A549 (cell line): ENCODE results near the gene USP12. TPM values are rescaled to one million over a fixed set of nuclear protein-coding genes. Genes with fewer than 3 reads are reported as not detected.

Experiments used
- ATAC-seq, 2 experiments: fragments of 200-7000 bp in 1 of 2; fragments of >200 bp in 1 of 2; cut with Nextera tagmentation in 1 of 2; cut with Tn5 transposase in 1 of 2; 3 replicates each; pipeline versions ENCODE4 v1.8.0 to v1.9.1; 2018 to 2020; ENCODE audit warnings: mild to moderate bottlenecking in 1 of 2, moderate library complexity in 1 of 2
- CTCF ChIA-PET: fragments of 300-600 bp; sonication (Branson Sonifier 250); formaldehyde crosslinking; extraction: SDS; loops from one replicate; lab custom pipeline; 2021; ENCODE audit warnings: antibody characterized with exemption, inconsistent platforms; lab: Yijun Ruan, JAX
- POLR2A ChIA-PET: fragments of 350-600 bp; formaldehyde crosslinking; extraction: SDS; loops from one replicate; lab custom pipeline; 2021; ENCODE audit warnings: antibody characterized with exemption, inconsistent platforms; lab: Yijun Ruan, JAX
- DNase-seq, 2 experiments: peaks; one replicate each; pipeline versions ENCODE4 v3.0.0 to v3.0.0-alpha.2; 2011 to 2016; ENCODE audit warnings: low read depth in 1 of 2, low spot score in 1 of 2
- FAIRE-seq: peaks from 2 replicates; lab custom pipeline; 2011; peaks lifted over from hg19 to GRCh38; lab: Jason Lieb, UNC
- H3K27ac ChIP-seq, 2 experiments: fragments of >200 bp; sonication (Bioruptor Twin); formaldehyde crosslinking; 3 replicates each; pipeline ENCODE4 v1.5.1; 2016 to 2017
- H3K4me1 ChIP-seq: fragments of >200 bp; sonication (Bioruptor Twin); formaldehyde crosslinking; 3 replicates; pipeline ENCODE4 v1.6.1; 2016
- H3K4me2 ChIP-seq: fragments of >200 bp; sonication (Bioruptor Twin); formaldehyde crosslinking; 3 replicates; pipeline ENCODE4 v1.6.1; 2016
- H3K4me3 ChIP-seq: fragments of >200 bp; sonication (Bioruptor Twin); formaldehyde crosslinking; 3 replicates; pipeline ENCODE4 v1.5.1; 2016
- H3K9me3 ChIP-seq: fragments of >200 bp; sonication (Bioruptor Twin); formaldehyde crosslinking; 3 replicates; pipeline ENCODE4 v1.6.1; 2016
- ATOH8 ChIP-seq: fragments of 250-450 bp; sonication (Bioruptor Pico); IDR thresholded peaks from 2 replicates; pipeline ENCODE4 v1.5.0; 2020; ENCODE audit warnings: low read depth, mild to moderate bottlenecking, moderate library complexity
- BHLHE40 ChIP-seq: IDR thresholded peaks from 2 replicates; pipeline ENCODE4 v1.6.1; 2012; ENCODE audit warnings: low read depth, low read length, inconsistent platforms
- CEBPB ChIP-seq, 2 experiments: fragments of >200 bp in 1 of 2; sonication (Bioruptor Twin) in 1 of 2; formaldehyde crosslinking in 1 of 2; IDR thresholded peaks; 2 replicates each; pipeline ENCODE4 v1.6.1; 2012 to 2016
- CHD2 ChIP-seq: fragments of 150-350 bp; IDR thresholded peaks from 2 replicates; pipeline ENCODE4 v1.6.1; 2014; ENCODE audit warnings: low read length; ENCODE audit not compliant: partially characterized antibody
- CHD4 ChIP-seq: fragments of 200-600 bp; sonication (generic); IDR thresholded peaks from 2 replicates; pipeline ENCODE4 v1.6.1; 2016; ENCODE audit warnings: antibody characterized with exemption, mild to moderate bottlenecking, borderline replicate concordance
- ELK1 ChIP-seq: fragments of 150-350 bp; IDR thresholded peaks from 2 replicates; pipeline ENCODE4 v1.6.1; 2014; ENCODE audit warnings: low read depth, mild to moderate bottlenecking, low read length
- FOSL2 ChIP-seq, 2 experiments: fragments of 450-650 bp in 1 of 2; fragments of >200 bp in 1 of 2; sonication (Bioruptor Twin) in 1 of 2; formaldehyde crosslinking; IDR thresholded peaks; 2 replicates each; pipeline versions ENCODE4 v1.5.0 to v1.6.1; 2016 to 2020; ENCODE audit warnings: mild to moderate bottlenecking in 1 of 2, moderate library complexity in 1 of 2
- FOXS1 ChIP-seq: fragments of 250-450 bp; sonication (Bioruptor Pico); IDR thresholded peaks from 2 replicates; pipeline ENCODE4 v1.5.0; 2020; ENCODE audit warnings: mild to moderate bottlenecking, moderate library complexity
- HDAC2 ChIP-seq: fragments of 200-600 bp; sonication (generic); IDR thresholded peaks from 2 replicates; pipeline ENCODE4 v1.6.1; 2016
- JUN ChIP-seq, 2 experiments: fragments of >200 bp; sonication (Bioruptor Twin); formaldehyde crosslinking; IDR thresholded peaks; 2 replicates in 1 of 2; 3 replicates in 1 of 2; pipeline ENCODE4 v1.6.1; 2016 to 2017
- KDM1A ChIP-seq: fragments of 200-600 bp; sonication (generic); IDR thresholded peaks from 2 replicates; pipeline ENCODE4 v1.6.1; 2016; ENCODE audit warnings: low read depth, mild to moderate bottlenecking
- KDM5A ChIP-seq: fragments of 200-600 bp; sonication (generic); IDR thresholded peaks from 2 replicates; pipeline ENCODE4 v1.6.1; 2016; ENCODE audit warnings: antibody characterized with exemption, mild to moderate bottlenecking
- MAFK ChIP-seq: fragments of 450-650 bp; IDR thresholded peaks from 2 replicates; pipeline ENCODE4 v1.6.1; 2014; ENCODE audit not compliant: partially characterized antibody
- MYC ChIP-seq: IDR thresholded peaks from 2 replicates; pipeline ENCODE4 v1.6.1; 2012; ENCODE audit warnings: mild to moderate bottlenecking, inconsistent platforms, low read length, improper control_type of control experiment, borderline replicate concordance
- NFE2L2 ChIP-seq: fragments of 150-350 bp; conservative IDR thresholded peaks from 2 replicates; pipeline ENCODE4 v1.6.1; 2014; ENCODE audit warnings: low read length
- NR3C1 ChIP-seq: fragments of >200 bp; sonication (Bioruptor Twin); formaldehyde crosslinking; IDR thresholded peaks from 3 replicates; pipeline ENCODE4 v1.6.1; 2017
- POLR2A ChIP-seq: IDR thresholded peaks from 2 replicates; pipeline ENCODE4 v1.6.1; 2012; ENCODE audit warnings: mild to moderate bottlenecking, low read length
- POLR2AphosphoS2 ChIP-seq: conservative IDR thresholded peaks from 2 replicates; pipeline ENCODE4 v1.6.1; 2012; ENCODE audit warnings: low read length, improper control_type of control experiment, inconsistent platforms
- RAD21 ChIP-seq, 2 experiments: fragments of >200 bp in 1 of 2; sonication (Bioruptor Twin) in 1 of 2; formaldehyde crosslinking in 1 of 2; IDR thresholded peaks in 1 of 2; conservative IDR thresholded peaks in 1 of 2; 2 replicates in 1 of 2; 3 replicates in 1 of 2; pipeline ENCODE4 v1.6.1; 2012 to 2018; ENCODE audit warnings: inconsistent platforms in 1 of 2
- RARB ChIP-seq: fragments of 250-450 bp; sonication (Bioruptor Pico); IDR thresholded peaks from 2 replicates; pipeline ENCODE4 v1.8.0; 2021; ENCODE audit warnings: mild to moderate bottlenecking, moderate library complexity
- RCOR1 ChIP-seq: fragments of 150-350 bp; IDR thresholded peaks from 2 replicates; pipeline ENCODE4 v1.6.1; 2014; ENCODE audit warnings: antibody characterized with exemption, low read length, low read depth
- RNF2 ChIP-seq: fragments of 200-600 bp; sonication (generic); IDR thresholded peaks from 2 replicates; pipeline ENCODE4 v1.6.1; 2016; ENCODE audit warnings: low read depth, mild to moderate bottlenecking, antibody characterized with exemption, moderate library complexity, borderline replicate concordance
- TFCP2L1 ChIP-seq: fragments of 250-450 bp; sonication (Bioruptor Pico); IDR thresholded peaks from 2 replicates; pipeline ENCODE4 v1.5.0; 2021; ENCODE audit warnings: mild to moderate bottlenecking
- ZC3H11A ChIP-seq: fragments of 450-650 bp; IDR thresholded peaks from 2 replicates; pipeline ENCODE4 v1.6.1; 2014; ENCODE audit warnings: antibody characterized with exemption, mild to moderate bottlenecking
- ZSCAN20 ChIP-seq: fragments of 250-450 bp; sonication (Bioruptor Pico); IDR thresholded peaks from 2 replicates; pipeline ENCODE4 v1.8.0; 2022; ENCODE audit warnings: mild to moderate bottlenecking, moderate library complexity
- WGBS: methylation state at CpG from one replicate; pipeline ENCODE4 v1.1.6; 2017; ENCODE audit errors: missing lambda C conversion rate; 5-methylcytosine and 5-hydroxymethylcytosine counted together
- polyA plus RNA-seq, 4 experiments: library from polyadenylated mRNA; depleted of rRNA in 3 of 4; stranded (reverse); fragments of >200 nt; fragmentation: RNase III in 1 of 4; extraction: RNeasy Plus Mini Kit Qiagen cat#74134 plus additional on column Dnase treatment in 1 of 4; gene quantifications; 2 replicates in 3 of 4; 3 replicates in 1 of 4; pipeline ENCODE4 v1.2.3, GENCODE V29; 2011 to 2017
- TF ChIP-seq, protein P1 (sequence below): fragments of >200 bp; sonication (Bioruptor Twin); formaldehyde crosslinking; IDR thresholded peaks from 3 replicates; pipeline ENCODE4 v1.6.1; 2016
- TF ChIP-seq, protein P2 (sequence below): fragments of 200-600 bp; sonication (generic); IDR thresholded peaks from 2 replicates; pipeline ENCODE4 v1.6.1; 2016; ENCODE audit warnings: antibody characterized with exemption, mild to moderate bottlenecking, moderate library complexity
- TF ChIP-seq, protein P3 (sequence below): fragments of >200 bp; sonication (Bioruptor Twin); formaldehyde crosslinking; IDR thresholded peaks from 3 replicates; pipeline ENCODE4 v1.5.1; 2016
- TF ChIP-seq, protein P4 (sequence below): IDR thresholded peaks from 2 replicates; pipeline ENCODE4 v1.6.1; 2012
- TF ChIP-seq, protein P5 (sequence below): fragments of >200 bp; sonication (Bioruptor Twin); formaldehyde crosslinking; IDR thresholded peaks from 2 replicates; pipeline ENCODE4 v1.6.1; 2016

Gene USP12
- polyA plus RNA-seq, 2 of the 4 experiments (the other 2 are of a cell fraction), result 19.1 to 21.2 TPM

GRCh38 chr13:27097691-27098090 is 73.9 kb downstream of the USP12 start:
- no peak overlapping the region for H3K4me3 ChIP-seq
- H3K9me3 ChIP-seq, result no peaks in the 10 kb centered on the region
- H3K4me1 ChIP-seq, result no peaks in the 10 kb centered on the region
- no peak overlapping the region for H3K27ac ChIP-seq
- no peak for DNase-seq
- no peak for FAIRE-seq
- no peak for ATAC-seq
- H3K4me2 ChIP-seq, result no peak overlapping the region
- POLR2A ChIA-PET, result no interaction called here
- TF ChIP-seq RARB (CRISPR knock-in tag) (no peak), JUN (IDR thresholded peaks at IDR 0.05) (no peak), POLR2AphosphoS2 (no peak), CHD4 (no peak), FOSL2 (IDR thresholded peaks at IDR 0.05) (no peak), FOSL2 (CRISPR knock-in tag; IDR thresholded peaks at IDR 0.05) (no peak), KDM5A (no peak), FOXS1 (no peak), CHD2 (no peak), MAFK (no peak), ELK1 (no peak), ZC3H11A (no peak), RAD21 (conservative IDR thresholded peaks at IDR 0.05 in 1 of 2, IDR thresholded peaks at IDR 0.05 in 1 of 2) (no peak), CEBPB (IDR thresholded peaks at IDR 0.05) (no peak), NR3C1 (no peak)
- TF ChIP-seq, protein P1, sequence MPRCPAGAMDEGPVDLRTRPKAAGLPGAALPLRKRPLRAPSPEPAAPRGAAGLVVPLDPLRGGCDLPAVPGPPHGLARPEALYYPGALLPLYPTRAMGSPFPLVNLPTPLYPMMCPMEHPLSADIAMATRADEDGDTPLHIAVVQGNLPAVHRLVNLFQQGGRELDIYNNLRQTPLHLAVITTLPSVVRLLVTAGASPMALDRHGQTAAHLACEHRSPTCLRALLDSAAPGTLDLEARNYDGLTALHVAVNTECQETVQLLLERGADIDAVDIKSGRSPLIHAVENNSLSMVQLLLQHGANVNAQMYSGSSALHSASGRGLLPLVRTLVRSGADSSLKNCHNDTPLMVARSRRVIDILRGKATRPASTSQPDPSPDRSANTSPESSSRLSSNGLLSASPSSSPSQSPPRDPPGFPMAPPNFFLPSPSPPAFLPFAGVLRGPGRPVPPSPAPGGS, result no peak
- TF ChIP-seq, protein P2, sequence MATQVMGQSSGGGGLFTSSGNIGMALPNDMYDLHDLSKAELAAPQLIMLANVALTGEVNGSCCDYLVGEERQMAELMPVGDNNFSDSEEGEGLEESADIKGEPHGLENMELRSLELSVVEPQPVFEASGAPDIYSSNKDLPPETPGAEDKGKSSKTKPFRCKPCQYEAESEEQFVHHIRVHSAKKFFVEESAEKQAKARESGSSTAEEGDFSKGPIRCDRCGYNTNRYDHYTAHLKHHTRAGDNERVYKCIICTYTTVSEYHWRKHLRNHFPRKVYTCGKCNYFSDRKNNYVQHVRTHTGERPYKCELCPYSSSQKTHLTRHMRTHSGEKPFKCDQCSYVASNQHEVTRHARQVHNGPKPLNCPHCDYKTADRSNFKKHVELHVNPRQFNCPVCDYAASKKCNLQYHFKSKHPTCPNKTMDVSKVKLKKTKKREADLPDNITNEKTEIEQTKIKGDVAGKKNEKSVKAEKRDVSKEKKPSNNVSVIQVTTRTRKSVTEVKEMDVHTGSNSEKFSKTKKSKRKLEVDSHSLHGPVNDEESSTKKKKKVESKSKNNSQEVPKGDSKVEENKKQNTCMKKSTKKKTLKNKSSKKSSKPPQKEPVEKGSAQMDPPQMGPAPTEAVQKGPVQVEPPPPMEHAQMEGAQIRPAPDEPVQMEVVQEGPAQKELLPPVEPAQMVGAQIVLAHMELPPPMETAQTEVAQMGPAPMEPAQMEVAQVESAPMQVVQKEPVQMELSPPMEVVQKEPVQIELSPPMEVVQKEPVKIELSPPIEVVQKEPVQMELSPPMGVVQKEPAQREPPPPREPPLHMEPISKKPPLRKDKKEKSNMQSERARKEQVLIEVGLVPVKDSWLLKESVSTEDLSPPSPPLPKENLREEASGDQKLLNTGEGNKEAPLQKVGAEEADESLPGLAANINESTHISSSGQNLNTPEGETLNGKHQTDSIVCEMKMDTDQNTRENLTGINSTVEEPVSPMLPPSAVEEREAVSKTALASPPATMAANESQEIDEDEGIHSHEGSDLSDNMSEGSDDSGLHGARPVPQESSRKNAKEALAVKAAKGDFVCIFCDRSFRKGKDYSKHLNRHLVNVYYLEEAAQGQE, result no peak
- CTCF ChIA-PET, result no interaction called here

DNA sequence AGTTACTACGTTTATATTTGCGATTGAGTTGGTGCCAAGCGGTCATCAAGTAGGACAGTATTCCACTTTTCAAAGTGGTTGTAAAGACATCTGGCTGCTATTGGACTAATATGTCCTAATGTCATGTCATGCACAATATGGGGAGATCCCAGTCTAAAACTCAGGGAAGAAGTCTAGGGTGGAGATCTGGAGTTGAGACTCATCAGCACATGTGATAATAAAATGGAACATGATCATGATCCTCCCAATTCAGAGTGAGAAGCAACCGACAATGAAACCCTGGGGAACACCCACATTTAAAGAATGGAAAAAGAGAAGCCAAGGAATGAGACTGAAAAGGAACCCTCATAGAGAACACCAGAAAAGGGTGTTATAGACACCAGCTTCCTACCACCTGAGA is 80.2 kb downstream of the USP12 start:
- no peak for FAIRE-seq

More for the DNA sequence above, 80.2 kb downstream of the USP12 start:
- no peak for ATAC-seq
- H3K4me2 ChIP-seq, result no peak overlapping the region
- TF ChIP-seq MYC (no peak), KDM1A (no peak), ZSCAN20 (CRISPR knock-in tag) (no peak), TFCP2L1 (CRISPR knock-in tag) (no peak), BHLHE40 (no peak), RNF2 (no peak), MAFK (no peak), RCOR1 (no peak), HDAC2 (no peak), ATOH8 (CRISPR knock-in tag) (no peak), CEBPB (IDR thresholded peaks at IDR 0.05) (no peak), FOXS1 (no peak), KDM5A (no peak), POLR2A (no peak), NFE2L2 (no peak)
- TF ChIP-seq, protein P3, sequence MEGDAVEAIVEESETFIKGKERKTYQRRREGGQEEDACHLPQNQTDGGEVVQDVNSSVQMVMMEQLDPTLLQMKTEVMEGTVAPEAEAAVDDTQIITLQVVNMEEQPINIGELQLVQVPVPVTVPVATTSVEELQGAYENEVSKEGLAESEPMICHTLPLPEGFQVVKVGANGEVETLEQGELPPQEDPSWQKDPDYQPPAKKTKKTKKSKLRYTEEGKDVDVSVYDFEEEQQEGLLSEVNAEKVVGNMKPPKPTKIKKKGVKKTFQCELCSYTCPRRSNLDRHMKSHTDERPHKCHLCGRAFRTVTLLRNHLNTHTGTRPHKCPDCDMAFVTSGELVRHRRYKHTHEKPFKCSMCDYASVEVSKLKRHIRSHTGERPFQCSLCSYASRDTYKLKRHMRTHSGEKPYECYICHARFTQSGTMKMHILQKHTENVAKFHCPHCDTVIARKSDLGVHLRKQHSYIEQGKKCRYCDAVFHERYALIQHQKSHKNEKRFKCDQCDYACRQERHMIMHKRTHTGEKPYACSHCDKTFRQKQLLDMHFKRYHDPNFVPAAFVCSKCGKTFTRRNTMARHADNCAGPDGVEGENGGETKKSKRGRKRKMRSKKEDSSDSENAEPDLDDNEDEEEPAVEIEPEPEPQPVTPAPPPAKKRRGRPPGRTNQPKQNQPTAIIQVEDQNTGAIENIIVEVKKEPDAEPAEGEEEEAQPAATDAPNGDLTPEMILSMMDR, result no peak
- TF ChIP-seq, protein P4, sequence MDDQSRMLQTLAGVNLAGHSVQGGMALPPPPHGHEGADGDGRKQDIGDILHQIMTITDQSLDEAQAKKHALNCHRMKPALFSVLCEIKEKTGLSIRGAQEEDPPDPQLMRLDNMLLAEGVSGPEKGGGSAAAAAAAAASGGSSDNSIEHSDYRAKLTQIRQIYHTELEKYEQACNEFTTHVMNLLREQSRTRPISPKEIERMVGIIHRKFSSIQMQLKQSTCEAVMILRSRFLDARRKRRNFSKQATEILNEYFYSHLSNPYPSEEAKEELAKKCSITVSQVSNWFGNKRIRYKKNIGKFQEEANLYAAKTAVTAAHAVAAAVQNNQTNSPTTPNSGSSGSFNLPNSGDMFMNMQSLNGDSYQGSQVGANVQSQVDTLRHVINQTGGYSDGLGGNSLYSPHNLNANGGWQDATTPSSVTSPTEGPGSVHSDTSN, result no peak
- TF ChIP-seq, protein P5, sequence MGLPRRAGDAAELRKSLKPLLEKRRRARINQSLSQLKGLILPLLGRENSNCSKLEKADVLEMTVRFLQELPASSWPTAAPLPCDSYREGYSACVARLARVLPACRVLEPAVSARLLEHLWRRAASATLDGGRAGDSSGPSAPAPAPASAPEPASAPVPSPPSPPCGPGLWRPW, result no peak
- TF ChIP-seq, all 56 proteins: peak for 0
- Histone ChIP-seq H3K27ac (no peak overlapping the region), H3K4me3 (no peak overlapping the region), H3K9me3 (no peaks in the 10 kb centered on the region), H3K4me1 (no peaks in the 10 kb centered on the region)
- 100% methylated on average over 4 of the region's 4 CpGs for WGBS
- ChIA-PET POLR2A (no interaction called here), CTCF (no interaction called here)
- no peak for DNase-seq
